Adrenal gland (tissue), 5 donors: ENCODE data around the gene KCTD21.

Experiments used
- CTCF ChIP-seq, 6 experiments: fragments of 450-650 bp in 4 of 6; fragments of 200-600 bp in 2 of 6; sonication (generic) in 1 of 6; IDR thresholded peaks; 1 replicate in 5 of 6; 2 replicates in 1 of 6; pipeline versions ENCODE4 v1.5.1 to v1.8.0; 2016 to 2021; ENCODE audit warnings: antibody characterized with exemption in 6 of 6, mild to moderate bottlenecking in 2 of 6, moderate library complexity in 1 of 6
- POLR2A ChIP-seq, 2 donors: fragments of 450-650 bp; IDR thresholded peaks; one replicate each; pipeline ENCODE4 v1.6.1; 2017; ENCODE audit warnings: antibody characterized with exemption in 2 of 2, mild to moderate bottlenecking in 2 of 2, moderate library complexity in 1 of 2
- donor health status: DM: no; HTN: no; CAD: no.

- TF ChIP-seq CTCF (IDR thresholded peaks at IDR 0.05) (no peak), POLR2A (IDR thresholded peaks at IDR 0.05) (no peak)
These were observed 1.9 kb upstream of the KCTD21 start for GRCh38 chr11:78190374-78190773.
